HepG2 (cell line): ENCODE measurements around the gene PLXNC1. TPM values are rescaled to one million over a fixed set of nuclear protein-coding genes. Genes with fewer than 3 reads are reported as not detected.
A peak's percentile ranks its signal among the peaks of the same experiment; 100 is the strongest.

Source experiments
- BRCA1 ChIP-seq: sonication (generic); formaldehyde crosslinking; IDR thresholded peaks from 2 replicates; pipeline ENCODE4 v1.4.0; 2020; ENCODE audit warnings: missing genetic modification reagents
- FOXC1 ChIP-seq: sonication (generic); formaldehyde crosslinking; IDR thresholded peaks from 2 replicates; pipeline ENCODE4 v1.8.0; 2022; ENCODE audit warnings: mild to moderate bottlenecking, missing genetic modification reagents, borderline replicate concordance
- HHEX ChIP-seq: IDR thresholded peaks from 2 replicates; pipeline ENCODE4 v1.6.1; 2016; ENCODE audit warnings: control low read depth
- NCOR1 ChIP-seq: fragments of 200-600 bp; sonication (generic); IDR thresholded peaks from 2 replicates; pipeline ENCODE4 v1.7.0; 2017; ENCODE audit warnings: antibody characterized with exemption, low read length, borderline replicate concordance
- RXRA ChIP-seq: sonication (generic); formaldehyde crosslinking; IDR thresholded peaks from 2 replicates; pipeline ENCODE4 v1.5.1; 2020; ENCODE audit warnings: missing genetic modification reagents
- TARDBP ChIP-seq: sonication (generic); formaldehyde crosslinking; IDR thresholded peaks from 2 replicates; pipeline ENCODE4 v1.8.0; 2022; ENCODE audit warnings: mild to moderate bottlenecking, missing genetic modification reagents
- TSC22D2 ChIP-seq: sonication (generic); formaldehyde crosslinking; IDR thresholded peaks from 2 replicates; pipeline ENCODE4 v1.5.1; 2020; ENCODE audit warnings: missing genetic modification reagents, mild to moderate bottlenecking, borderline replicate concordance
- ZMYM4 ChIP-seq: sonication (generic); formaldehyde crosslinking; IDR thresholded peaks from 2 replicates; pipeline ENCODE4 v1.8.1; 2023; ENCODE audit warnings: mild to moderate bottlenecking, missing genetic modification reagents
- ZSCAN9 ChIP-seq: IDR thresholded peaks from 2 replicates; pipeline ENCODE4 v1.6.1; 2016; ENCODE audit warnings: borderline replicate concordance
- polyA plus RNA-seq, 8 experiments: library from polyadenylated mRNA; depleted of rRNA in 3 of 8; stranded (reverse) in 7 of 8; unstranded in 1 of 8; fragments of >200 nt; fragmentation: Illumina TruSeq in 4 of 8; extraction: Trizol in 4 of 8; gene quantifications; 2 replicates each; pipeline versions ENCODE4 v1.2.1 to v1.2.3, GENCODE V29; 2011 to 2016; ENCODE audit warnings: low read depth in 4 of 8, missing spikeins in 1 of 8, mixed read lengths in 1 of 8; ENCODE audit not compliant: insufficient read depth in 1 of 8
- total RNA-seq, 5 experiments: library from RNA; depleted of rRNA; stranded (reverse); fragments of >200 nt; fragmentation: Illumina TruSeq; extraction: Trizol; gene quantifications; 2 replicates each; pipeline ENCODE4 v1.2.3, GENCODE V29; 2016; ENCODE audit warnings: low read depth in 1 of 5
- TF ChIP-seq, protein P1 (sequence below), 2 experiments: sonication (generic) in 1 of 2; formaldehyde crosslinking in 1 of 2; IDR thresholded peaks; 2 replicates each; pipeline versions ENCODE4 v1.5.1 to v1.6.1; 2011 to 2020; ENCODE audit warnings: borderline replicate concordance in 1 of 2, low read depth in 1 of 2, low read length in 1 of 2, mild to moderate bottlenecking in 1 of 2, missing genetic modification reagents in 1 of 2, moderate library complexity in 1 of 2
- TF ChIP-seq, protein P2 (sequence below): sonication (generic); formaldehyde crosslinking; IDR thresholded peaks from 2 replicates; pipeline ENCODE4 v1.4.0; 2020; ENCODE audit warnings: missing genetic modification reagents
- TF ChIP-seq, protein P3 (sequence below): sonication (generic); formaldehyde crosslinking; IDR thresholded peaks from 2 replicates; pipeline ENCODE4 v1.5.0; 2020; ENCODE audit warnings: mild to moderate bottlenecking, missing genetic modification reagents, borderline replicate concordance
- TF ChIP-seq, protein P4 (sequence below): sonication (generic); formaldehyde crosslinking; IDR thresholded peaks from 2 replicates; pipeline ENCODE4 v1.4.0; 2020; ENCODE audit warnings: mild to moderate bottlenecking, missing genetic modification reagents
- TF ChIP-seq, protein P5 (sequence below): sonication (generic); formaldehyde crosslinking; IDR thresholded peaks from 2 replicates; pipeline ENCODE4 v1.4.0; 2020; ENCODE audit warnings: missing genetic modification reagents

Gene PLXNC1
- total and polyA plus RNA-seq, 2 of the 13 experiments (the other 11 are each of a cell fraction or from before 2014, with no cell fraction given), result 6.6 to 11.2 TPM

DNA sequence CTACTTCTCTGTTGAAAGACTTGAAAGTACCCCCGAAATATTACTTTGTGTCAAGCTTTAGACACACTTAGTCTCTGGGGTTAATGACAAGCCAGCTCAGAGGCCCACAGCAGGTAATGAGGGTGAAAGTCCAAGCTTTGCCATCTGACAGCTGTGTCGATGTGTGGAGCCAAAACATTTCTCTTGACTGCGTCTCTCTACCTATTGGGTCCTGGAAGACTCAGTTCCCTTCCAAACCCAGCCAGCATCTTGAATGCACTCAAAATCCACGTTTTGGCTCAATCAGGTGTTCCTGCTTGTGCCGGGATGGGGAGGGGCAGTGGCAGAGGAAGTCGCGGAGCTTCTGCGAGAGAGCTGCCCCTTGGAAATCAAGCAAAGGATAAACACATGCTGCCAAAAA, 3.2 kb downstream of the PLXNC1 start (continued):
- TF ChIP-seq, protein P1, sequence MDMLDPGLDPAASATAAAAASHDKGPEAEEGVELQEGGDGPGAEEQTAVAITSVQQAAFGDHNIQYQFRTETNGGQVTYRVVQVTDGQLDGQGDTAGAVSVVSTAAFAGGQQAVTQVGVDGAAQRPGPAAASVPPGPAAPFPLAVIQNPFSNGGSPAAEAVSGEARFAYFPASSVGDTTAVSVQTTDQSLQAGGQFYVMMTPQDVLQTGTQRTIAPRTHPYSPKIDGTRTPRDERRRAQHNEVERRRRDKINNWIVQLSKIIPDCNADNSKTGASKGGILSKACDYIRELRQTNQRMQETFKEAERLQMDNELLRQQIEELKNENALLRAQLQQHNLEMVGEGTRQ (IDR thresholded peaks at IDR 0.05; ENCODE audit: low read depth, low read length), result no peak
- TF ChIP-seq, protein P1 (CRISPR knock-in tag; IDR thresholded peaks at IDR 0.05; ENCODE audit: borderline replicate concordance), result no peak
- no peak; the same call in 1 of the 2 replicates for TF ChIP-seq HHEX (CRISPR knock-in tag)
- TF ChIP-seq RXRA, result peak; percentile 21; the same call in 1 of the 2 replicates
- TF ChIP-seq ZMYM4, result peak; percentile 56; the same call in 1 of the 2 replicates
- TF ChIP-seq, protein P2, sequence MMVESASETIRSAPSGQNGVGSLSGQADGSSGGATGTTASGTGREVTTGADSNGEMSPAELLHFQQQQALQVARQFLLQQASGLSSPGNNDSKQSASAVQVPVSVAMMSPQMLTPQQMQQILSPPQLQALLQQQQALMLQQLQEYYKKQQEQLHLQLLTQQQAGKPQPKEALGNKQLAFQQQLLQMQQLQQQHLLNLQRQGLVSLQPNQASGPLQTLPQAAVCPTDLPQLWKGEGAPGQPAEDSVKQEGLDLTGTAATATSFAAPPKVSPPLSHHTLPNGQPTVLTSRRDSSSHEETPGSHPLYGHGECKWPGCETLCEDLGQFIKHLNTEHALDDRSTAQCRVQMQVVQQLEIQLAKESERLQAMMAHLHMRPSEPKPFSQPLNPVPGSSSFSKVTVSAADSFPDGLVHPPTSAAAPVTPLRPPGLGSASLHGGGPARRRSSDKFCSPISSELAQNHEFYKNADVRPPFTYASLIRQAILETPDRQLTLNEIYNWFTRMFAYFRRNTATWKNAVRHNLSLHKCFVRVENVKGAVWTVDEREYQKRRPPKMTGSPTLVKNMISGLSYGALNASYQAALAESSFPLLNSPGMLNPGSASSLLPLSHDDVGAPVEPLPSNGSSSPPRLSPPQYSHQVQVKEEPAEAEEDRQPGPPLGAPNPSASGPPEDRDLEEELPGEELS (CRISPR knock-in tag), result peak; percentile 81
- TF ChIP-seq FOXC1 (CRISPR knock-in tag), result no peak
- TF ChIP-seq, protein P3, sequence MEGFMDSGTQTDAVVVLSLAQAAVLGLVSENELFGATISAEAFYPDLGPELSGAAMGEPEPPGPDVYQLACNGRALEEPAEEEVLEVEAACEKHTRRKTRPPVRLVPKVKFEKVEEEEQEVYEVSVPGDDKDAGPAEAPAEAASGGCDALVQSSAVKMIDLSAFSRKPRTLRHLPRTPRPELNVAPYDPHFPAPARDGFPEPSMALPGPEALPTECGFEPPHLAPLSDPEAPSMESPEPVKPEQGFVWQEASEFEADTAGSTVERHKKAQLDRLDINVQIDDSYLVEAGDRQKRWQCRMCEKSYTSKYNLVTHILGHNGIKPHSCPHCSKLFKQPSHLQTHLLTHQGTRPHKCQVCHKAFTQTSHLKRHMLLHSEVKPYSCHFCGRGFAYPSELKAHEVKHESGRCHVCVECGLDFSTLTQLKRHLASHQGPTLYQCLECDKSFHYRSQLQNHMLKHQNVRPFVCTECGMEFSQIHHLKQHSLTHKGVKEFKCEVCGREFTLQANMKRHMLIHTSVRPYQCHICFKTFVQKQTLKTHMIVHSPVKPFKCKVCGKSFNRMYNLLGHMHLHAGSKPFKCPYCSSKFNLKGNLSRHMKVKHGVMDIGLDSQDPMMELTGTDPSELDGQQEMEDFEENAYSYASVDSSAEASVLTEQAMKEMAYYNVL (CRISPR knock-in tag), result peak; percentile 31; the same call in 1 of the 2 replicates
- TF ChIP-seq BRCA1, result no peak
- TF ChIP-seq TSC22D2, result no peak
- TF ChIP-seq, protein P4, sequence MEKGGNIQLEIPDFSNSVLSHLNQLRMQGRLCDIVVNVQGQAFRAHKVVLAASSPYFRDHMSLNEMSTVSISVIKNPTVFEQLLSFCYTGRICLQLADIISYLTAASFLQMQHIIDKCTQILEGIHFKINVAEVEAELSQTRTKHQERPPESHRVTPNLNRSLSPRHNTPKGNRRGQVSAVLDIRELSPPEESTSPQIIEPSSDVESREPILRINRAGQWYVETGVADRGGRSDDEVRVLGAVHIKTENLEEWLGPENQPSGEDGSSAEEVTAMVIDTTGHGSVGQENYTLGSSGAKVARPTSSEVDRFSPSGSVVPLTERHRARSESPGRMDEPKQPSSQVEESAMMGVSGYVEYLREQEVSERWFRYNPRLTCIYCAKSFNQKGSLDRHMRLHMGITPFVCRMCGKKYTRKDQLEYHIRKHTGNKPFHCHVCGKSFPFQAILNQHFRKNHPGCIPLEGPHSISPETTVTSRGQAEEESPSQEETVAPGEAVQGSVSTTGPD (CRISPR knock-in tag), result no peak
- TF ChIP-seq TARDBP (CRISPR knock-in tag), result peak; percentile 43; the same call in 1 of the 2 replicates
- TF ChIP-seq, protein P5, sequence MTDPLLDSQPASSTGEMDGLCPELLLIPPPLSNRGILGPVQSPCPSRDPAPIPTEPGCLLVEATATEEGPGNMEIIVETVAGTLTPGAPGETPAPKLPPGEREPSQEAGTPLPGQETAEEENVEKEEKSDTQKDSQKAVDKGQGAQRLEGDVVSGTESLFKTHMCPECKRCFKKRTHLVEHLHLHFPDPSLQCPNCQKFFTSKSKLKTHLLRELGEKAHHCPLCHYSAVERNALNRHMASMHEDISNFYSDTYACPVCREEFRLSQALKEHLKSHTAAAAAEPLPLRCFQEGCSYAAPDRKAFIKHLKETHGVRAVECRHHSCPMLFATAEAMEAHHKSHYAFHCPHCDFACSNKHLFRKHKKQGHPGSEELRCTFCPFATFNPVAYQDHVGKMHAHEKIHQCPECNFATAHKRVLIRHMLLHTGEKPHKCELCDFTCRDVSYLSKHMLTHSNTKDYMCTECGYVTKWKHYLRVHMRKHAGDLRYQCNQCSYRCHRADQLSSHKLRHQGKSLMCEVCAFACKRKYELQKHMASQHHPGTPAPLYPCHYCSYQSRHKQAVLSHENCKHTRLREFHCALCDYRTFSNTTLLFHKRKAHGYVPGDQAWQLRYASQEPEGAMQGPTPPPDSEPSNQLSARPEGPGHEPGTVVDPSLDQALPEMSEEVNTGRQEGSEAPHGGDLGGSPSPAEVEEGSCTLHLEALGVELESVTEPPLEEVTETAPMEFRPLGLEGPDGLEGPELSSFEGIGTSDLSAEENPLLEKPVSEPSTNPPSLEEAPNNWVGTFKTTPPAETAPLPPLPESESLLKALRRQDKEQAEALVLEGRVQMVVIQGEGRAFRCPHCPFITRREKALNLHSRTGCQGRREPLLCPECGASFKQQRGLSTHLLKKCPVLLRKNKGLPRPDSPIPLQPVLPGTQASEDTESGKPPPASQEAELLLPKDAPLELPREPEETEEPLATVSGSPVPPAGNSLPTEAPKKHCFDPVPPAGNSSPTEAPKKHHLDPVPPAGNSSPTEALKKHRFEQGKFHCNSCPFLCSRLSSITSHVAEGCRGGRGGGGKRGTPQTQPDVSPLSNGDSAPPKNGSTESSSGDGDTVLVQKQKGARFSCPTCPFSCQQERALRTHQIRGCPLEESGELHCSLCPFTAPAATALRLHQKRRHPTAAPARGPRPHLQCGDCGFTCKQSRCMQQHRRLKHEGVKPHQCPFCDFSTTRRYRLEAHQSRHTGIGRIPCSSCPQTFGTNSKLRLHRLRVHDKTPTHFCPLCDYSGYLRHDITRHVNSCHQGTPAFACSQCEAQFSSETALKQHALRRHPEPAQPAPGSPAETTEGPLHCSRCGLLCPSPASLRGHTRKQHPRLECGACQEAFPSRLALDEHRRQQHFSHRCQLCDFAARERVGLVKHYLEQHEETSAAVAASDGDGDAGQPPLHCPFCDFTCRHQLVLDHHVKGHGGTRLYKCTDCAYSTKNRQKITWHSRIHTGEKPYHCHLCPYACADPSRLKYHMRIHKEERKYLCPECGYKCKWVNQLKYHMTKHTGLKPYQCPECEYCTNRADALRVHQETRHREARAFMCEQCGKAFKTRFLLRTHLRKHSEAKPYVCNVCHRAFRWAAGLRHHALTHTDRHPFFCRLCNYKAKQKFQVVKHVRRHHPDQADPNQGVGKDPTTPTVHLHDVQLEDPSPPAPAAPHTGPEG (CRISPR knock-in tag), result 0 out of 2 replicates have a peak, but pooled peaks have one; percentile 27
- 0 out of 2 replicates have a peak, but pooled peaks have one; percentile 31 for TF ChIP-seq ZSCAN9
- 0 out of 2 replicates have a peak, but pooled peaks have one; percentile 57 for TF ChIP-seq NCOR1
